Hematopoietic multipotent progenitor cell treated with erythropoietin and hydrocortisone succinate and interleukin-3 and kit ligand, for 8 days (in vitro differentiated cells): ENCODE data around the gene DCUN1D5.

Experiments
- DNase-seq: peaks from one replicate; pipeline ENCODE4 v3.0.0-alpha.2; 2015

Gene DCUN1D5

DNA sequence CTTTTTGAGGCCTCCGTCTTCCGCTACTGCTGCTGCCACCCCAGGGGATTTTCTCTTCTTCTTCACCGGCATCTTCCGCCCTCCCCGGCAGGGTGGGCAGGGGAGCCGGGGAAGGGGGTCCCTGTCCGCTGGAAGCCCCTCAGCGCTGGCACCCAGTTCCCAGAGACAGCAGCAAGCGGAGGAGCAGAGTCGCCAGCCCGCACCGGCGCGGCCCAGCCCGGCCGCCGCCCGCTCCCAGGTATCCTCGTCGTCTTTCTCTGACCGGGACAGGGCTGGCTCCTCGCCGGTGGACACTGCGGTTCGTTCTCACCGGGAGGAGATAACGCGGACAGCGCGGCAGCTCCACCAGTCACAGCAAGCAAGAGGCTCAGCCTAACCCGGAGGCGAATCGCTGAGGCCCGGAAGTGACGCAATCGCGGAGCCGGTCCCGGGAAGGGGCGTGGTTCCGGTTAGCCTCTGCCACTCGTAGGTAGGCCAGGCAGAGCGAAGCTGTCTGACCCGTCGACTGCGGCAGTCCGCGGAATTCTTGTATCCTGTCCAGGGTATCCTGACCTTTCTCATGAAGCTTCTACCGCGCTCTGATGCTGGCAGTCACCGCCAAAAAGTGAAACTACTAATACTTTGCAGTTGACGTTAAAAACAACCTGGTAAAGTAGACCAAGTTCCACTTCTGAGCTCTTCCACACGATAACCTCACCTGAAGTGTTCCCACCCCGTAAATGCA is at the start of gene DCUN1D5:
DCUN1D5 (minus strand) TSS at position 360 of the 724 bp plus-strand sequence; CDS start at position 72, 288 bp downstream.
- peak; percentile 94 for DNase-seq

DNA sequence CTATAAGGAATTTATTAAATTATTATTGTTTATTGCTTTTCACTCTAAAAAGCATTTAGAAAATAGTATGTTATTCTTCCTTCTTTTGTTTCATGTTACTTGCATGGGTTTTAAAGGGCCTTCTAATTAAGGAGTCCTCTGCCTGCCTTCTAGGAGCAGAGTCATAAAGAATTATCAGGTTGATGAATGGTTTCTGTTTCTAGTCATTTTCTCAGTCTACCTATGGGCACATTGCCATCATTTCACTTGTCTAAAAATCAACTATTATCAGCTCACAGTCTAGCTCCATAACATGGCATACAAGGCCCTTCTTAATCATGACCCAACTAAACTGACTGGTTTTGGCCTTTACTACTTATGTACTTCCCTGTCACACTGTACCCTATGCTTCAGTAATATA is 33.5 kb upstream of the DCUN1D5 start:
- no peak for DNase-seq

DNA sequence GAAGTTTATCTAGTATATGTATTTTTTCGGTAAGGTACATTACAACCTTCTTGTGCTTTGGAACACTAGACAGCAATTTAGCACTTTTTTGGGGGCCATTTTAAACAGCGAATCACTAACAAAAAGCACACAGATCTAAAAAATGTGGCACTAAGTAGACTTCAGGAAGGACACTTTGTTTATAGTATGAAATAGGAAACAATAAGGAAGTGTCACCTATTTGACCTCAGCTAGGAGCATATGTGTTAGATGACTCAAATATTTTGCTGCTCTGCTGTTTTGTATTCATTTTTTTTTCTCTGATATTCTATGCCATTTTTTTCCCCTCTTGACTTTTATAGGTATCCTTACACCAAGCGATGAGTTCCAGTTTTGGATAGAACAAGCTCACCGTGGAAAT is 22.9 kb upstream of the DCUN1D5 start:
- DNase-seq, result no peak

DNA sequence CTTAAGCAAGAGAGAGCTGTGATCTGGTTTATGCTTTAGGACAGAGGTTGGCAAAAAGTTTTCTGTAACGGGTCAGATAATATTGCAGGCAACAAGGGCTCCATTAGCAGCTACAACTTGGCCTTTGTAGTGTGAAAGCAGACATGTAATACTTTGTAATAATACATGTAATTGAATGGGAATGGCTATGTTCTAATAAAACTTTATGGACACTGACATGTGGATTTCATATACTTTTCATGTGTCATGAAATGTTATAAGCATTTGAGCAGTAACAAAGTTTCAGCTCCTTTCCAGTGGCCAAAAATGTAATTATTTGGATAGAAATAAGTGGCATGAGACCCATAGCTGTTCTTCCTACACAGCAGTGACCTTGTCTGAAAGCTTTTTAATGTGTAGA is 20.4 kb upstream of the DCUN1D5 start:
- no peak for DNase-seq

DNA sequence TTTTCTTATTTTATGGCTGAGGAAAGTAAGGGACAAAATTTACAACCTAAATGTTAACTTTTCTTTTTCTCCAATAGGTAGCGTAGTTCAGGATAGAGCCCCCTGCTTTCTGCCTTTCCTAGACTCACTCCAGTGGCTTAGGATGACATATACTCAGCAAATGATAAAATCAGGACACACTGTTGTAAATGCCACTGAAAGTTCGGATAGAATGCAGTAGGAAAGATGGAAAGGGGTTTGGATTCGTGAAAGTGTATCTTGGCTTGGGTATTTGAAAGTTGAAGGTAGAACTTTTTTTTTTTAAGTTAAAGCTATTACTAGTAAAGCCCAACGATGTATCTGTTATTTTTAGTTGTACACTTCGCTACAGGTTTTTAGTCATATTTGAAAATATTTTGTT is 19.4 kb upstream of the DCUN1D5 start:
- DNase-seq, result no peak

DNA sequence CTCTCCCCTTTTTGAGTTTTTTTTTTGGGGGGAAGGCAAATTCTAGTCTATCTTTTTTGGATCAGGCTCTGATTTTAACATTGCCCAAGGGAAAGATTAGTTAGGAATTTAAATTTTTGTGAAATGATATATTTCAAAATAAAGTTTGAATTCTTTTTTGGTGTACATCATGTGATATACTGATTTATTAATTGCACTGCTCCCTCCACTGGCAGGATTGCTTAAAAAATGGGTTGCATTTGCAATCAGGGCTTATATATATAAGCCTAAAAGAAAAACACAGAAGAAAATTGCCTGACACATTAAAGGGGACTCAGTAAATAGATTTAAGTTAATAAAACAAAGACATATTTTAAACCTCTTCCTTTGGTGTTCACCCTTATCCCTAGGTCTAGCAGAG is 18.4 kb upstream of the DCUN1D5 start:
- peak; percentile 15 for DNase-seq

DNA sequence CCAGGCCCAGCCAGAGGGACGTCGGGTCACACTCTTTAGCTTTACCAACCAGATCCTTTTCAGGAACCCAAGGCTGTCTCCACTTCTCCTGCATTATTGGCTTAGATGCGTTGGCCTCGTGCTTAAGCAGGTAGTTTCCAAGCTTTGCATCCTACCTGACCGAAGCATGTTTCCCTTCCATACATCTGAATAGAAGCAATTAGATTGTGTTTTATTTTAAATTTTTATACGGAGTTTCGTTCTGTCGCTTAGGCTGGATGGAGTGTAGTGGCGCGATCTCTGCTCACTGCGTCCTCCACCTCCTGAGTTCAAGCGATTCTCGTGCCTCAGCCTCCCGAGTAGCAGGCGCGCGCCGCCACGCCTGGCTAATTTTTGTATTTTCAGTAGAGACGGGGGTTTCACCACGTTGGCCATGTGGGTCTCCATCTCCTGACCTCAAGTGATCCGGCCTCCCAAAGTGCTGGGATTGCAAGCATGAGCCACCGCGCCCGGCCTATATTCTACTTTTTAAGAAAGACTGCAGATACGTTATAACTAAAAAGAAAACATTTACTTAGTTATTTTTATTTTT is 17.9 kb upstream of the DCUN1D5 start:
- DNase-seq, result no peak

DNA sequence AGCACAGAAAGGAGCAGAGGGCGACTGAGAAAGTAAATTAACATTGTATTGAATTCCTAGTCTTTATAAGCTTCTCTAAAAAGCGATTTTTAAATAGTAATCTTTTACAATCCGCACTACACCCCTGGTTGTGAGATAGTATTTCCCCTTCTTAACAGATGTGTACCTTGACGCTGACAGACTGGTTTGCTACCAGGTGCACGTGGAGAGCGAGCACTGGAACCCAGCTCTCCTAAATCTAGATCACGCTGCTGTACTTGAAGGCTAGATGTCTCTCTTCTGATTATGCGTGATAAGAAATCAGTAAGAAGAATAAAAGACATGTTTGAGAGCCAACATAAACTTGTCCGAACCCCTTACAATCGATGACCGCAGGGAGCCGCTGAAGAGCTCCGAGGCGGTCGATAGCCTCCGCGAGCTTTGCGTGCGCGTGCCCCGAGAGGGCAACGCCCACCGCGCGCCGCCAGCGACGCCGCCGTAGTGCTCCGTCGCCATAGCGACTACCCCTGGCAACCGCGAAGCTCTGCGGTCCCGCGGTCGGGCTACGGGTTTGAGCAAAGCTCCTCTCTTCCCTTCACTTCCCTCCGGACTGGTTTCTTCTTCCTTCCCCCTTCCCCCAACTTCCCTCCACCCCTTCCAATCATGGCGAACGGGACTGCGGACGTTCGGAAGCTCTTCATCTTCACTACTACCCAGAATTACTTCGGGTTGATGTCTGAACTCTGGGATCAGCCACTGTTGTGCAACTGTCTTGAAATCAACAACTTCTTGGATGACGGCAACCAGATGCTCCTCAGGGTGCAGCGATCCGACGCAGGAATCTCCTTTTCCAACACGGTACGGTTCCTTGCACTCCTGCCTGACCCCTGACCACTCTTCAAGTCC is 17.2 kb upstream of the DCUN1D5 start, which contains the start of gene DYNC2H1:
DYNC2H1 (plus strand) TSS at position 494 of the 885 bp plus-strand sequence; CDS start at position 643, 149 bp downstream.
- DNase-seq, result peak; percentile 89

DNA sequence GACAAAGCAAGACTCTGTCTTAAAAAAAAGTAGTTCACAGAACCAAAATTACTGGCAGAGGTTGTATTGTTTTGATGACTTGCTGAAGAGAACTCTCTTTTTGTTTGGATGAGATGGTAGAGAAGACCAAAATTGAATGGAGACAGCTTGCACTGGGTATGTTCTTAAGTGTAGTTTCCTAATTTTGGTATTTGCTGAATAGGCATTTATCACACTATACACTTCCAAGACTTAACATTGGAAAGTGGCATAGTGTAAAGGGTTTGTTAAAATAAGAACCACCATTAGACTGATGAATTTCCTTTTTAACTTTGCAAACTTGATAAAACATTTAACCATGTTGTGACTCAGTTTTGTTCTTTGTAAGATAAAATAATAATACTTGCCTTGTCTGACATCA is 5.3 kb upstream of the DCUN1D5 start:
- no peak for DNase-seq

DNA sequence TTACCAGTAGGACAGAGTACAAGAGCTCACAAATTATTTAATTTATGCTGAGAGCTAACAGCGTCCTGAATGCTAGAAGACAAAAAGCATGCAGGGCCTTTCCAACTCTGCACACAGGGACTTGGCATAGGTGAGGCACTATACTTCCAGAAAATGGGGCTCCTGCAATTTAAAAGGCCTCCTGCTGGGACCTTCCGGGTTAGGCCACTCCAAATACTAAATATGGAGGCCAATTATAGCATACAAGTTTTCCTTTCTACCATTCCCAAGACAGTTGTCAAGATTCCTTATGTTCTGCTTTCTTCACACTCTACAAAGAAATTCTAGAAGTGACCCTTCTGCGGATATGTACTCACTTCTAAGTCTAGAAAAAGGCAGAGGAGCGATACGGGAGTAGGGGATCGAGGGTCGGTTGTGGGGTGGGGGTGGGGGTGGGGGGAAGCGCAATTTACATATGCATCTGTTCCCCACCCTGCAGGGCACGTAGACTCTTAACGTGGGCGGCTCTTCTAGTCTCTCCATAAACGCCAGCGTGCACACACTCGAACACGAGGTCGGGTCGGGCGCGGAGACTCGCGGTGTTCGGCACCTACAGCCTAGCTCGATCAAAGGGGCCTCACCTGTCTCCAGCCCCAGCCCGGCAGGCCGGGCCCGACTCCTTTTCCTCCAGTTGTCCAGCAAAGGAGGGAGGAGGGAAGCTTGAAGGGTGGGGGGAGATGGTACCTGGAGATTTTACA is 728 bp downstream of the DCUN1D5 start:
- peak; percentile 70 for DNase-seq

DNA sequence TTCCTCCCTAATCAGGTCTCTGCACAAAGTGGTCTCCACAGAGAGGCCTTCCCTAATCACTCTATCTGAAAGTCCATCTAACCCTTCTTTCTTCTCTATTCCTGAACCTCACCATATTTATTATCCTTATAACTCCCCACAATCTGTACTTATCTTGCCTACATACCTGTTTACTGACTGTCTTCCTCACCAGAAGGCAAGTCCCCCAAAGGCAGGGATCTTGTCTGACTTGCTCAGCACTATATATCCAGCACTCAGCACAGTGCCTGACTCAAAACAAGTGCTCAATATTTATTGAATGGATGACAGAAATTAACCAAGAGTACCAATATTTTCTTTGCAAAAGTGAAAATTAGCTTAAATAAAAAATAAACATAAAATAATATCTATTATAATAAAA is 5.5 kb downstream of the DCUN1D5 start:
- DNase-seq, result no peak

DNA sequence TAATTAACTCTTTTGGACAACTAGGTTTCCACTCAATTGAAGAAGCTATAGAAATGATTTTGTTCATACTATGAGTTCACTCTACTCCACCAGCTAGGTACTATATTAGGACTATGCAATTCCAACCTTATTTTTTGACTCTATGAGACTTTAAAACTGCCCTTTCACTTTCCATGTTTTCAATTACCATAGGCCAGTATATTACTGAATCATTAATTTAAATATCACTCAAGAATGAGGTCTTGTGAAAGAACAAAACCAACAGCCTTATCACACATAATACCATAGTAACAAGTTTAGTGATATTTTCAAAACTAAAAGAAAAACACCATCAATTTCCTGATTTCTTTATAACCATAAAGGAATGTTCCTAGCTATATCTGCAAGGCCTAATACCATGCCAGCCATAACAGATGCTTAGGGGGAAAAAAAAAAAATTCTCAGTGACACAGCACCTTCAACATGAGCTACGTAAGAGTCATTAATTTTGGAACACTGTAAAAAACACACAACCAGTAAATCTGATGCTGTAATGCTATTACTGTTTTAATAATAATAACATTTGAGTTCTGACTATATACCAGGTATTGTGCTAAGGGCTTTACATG is 6.1 kb downstream of the DCUN1D5 start:
- no peak for DNase-seq

DNA sequence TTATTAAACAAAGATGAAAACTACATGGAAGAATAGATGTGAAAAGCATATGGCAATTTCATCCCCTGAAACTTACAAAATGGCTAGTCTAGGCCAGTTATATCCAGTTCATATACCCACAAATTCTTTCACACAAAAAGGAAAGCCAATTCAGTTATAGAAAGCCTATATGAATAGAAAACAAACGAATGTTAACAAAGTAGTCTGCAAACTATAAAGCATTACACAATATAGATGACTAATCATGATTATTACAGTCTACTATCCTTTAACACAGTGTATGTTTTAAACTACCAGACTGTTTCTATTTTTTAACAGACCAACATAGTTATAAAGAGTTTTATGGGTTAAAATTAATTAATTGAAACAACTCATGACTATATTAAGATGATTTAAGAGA is 12.1 kb downstream of the DCUN1D5 start:
- no peak for DNase-seq

DNA sequence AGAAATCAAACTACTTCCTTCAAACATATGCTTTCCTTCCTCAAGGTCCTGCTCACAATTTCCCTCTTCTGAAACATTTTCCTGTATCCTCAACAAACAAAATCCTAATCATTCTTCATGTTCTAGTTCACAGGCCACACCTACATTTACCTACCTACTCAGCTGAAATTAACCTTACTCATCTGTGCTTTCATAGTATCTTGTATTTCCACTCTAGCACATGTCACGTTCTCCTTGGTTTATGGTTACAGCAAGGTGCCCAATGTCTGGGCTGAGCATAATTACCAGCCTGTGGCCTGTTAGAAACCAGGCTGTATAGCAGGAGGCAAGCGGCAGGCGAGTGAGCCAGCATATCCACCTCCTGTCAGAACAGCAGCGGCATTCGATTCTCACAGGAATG is 13.2 kb downstream of the DCUN1D5 start:
- no peak for DNase-seq

DNA sequence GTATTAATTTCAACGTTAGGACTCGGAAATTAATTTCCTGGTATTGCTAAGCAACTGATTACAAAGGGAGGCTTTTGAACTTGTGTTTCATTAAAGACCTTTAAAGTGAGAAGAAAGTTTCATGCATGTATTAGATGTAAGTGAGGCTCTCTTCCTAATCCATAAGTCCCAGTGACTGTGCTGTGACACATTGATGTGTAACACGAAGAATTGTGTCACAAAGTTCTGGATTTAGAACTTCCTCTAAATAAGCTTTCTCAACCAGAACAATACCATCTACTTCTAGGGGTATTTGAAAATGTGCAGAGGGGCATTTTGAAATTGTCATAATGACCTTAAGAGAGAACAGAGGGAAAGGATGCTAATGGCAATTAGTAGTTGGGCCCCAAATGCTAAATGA is 14.4 kb downstream of the DCUN1D5 start:
- no peak for DNase-seq

DNA sequence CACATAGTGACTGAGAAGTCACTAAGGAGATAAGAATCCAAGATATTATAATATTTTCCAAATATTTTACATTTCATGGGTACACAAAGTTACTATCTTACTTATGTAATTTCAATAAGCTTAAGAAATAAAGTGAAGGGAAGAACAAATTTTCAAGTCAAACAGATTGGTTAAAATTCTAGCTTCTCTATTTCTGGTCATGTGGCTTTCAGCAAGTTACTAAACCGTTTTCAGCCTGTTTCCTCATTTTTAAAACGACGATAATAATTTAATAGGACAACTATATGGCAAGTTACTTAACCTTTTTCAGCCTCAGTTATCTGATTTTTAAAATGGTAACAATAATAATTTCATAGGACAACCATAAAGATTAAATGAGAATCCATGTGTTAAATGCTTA is 15.6 kb downstream of the DCUN1D5 start:
- DNase-seq, result no peak

DNA sequence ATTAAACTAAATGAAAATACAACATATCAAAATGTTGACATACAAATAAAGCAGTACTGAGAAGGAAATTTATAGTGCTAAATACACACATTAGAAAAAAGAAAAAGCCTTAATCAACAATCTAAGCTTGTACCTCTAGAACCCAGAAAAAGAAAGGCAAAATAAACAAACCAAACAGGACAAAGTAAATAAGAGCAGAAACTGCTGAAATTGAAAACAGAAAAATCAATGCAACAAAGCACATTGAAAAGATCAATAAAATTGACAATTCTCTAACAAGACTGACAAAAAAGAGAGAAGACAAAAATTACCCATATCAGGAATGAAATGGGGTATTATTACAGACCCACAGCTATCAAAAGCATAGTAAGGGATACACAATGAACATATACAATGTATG is 21.0 kb downstream of the DCUN1D5 start:
- DNase-seq, result no peak

DNA sequence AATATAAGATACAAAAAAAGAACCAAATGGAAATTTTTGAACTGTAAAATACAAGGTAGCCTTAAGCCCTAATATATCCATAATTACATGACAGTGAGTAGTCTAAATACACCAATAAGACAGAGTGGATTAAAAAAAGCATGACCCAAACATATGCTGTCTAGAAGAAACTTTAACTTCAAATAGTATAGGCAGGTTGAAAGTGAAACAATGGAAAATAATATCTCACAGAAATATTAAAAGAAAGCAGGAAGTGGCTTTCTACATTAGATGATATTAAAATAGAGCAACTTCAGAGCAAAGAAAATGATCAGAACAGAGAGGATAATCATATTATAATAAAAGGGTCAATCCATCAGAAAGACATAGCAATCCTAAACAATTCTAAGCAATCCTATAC is 21.8 kb downstream of the DCUN1D5 start:
- DNase-seq, result no peak

DNA sequence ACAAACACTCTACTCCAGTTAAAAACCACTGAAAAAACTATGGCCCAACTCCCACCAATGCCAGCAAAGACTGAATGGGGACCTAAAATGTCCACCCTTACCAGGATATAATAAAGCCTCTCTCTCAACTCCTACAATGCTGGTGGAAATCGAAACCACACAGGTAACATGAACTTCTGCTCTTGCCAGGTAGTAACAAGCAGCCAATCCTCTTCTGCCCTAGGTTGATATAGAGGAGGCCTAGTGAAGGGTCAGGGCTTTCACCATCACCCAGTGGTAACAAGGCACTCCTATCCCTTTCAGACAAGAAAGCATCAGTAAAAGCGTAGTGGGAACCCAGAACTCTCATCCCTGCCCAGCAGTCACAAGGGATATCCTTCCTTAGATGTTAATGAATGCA is 22.6 kb downstream of the DCUN1D5 start:
- DNase-seq, result no peak

DNA sequence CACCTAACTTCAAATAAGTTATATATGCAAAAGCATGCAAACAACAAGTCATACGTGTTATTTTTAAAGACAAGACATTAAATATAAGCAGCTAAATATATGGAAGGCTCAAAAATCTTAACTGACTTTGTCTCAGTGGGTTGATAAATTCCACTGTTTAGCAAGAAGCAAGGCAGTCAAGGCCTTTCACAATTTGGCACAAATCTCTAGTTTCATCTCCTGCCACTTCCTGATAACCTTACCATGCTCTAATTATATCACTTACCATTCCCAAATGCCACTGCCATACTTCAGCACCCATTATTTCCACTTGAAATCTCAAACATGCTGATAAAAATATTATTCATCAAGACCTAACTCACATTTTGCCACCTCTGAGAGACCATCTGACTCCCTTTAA is 24.8 kb downstream of the DCUN1D5 start:
- no peak for DNase-seq

DNA sequence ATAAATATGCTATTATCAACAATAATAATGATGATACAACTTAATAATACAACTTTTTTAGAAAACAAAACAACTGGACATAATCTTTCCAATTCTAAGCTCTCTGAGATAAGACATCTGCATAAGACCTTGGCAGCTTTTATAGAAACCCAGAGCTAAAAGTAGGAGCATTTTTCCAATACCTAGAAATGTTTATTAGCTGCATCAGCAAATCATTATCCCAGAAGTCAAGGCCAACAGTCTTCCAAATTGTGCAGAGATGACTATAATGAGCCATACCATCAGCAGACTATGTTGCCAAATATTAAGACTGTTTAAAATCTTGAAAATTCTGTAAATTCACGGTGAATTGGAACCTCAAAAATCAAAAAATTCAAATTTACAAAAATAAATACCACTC is 30.3 kb downstream of the DCUN1D5 start:
- DNase-seq, result no peak

DNA sequence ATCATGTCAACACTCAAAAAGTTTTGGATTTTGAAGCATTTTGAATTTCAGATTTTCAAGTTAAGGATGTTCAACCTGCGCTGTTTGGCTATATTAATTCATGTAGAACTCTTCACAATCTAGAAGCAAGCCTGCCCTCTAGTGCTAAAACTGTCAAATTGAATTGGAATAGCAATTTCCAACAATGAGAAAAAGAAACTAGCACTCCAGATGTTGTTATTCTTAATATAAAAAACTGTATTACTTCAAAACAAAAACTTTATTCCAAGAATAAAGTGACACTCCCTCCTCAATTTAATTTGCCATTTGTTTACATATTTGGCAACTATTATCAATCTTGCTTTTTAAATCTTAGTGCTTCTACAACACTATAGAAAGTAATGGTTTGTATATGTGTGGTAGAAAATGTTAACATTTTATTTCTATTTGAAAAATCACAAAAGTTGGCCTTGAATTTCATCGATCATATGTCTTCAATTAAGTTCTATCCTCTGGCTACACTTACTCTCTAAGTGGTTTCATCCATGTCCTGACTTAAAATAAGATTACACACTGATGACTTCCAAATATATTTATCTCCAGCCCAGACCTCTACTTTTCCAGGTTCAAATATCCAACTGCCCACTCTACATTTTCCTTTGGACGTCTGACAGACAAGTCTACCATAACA is 36.6 kb downstream of the DCUN1D5 start:
- DNase-seq, result peak; percentile 60
